ENCODE data around the gene NSUN7.

NSUN7 gene

DNA sequence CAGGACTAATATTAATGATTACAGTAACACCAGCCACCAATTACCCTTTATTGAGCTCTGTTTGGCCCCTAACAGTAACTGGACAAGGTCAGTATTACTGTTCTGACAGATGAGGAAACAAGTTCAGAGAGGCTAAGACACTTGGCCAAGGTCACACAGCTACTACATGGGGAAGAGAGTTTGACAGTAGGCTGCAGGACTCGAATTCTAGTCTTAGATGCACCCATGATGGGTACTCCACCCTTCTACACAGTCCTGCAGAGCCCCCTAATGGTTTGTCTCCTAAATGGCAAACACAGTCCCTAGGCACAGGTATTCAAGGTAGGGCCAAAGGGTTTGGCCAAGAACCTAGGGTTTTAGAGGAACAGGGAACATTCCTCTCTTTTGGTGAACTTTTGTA, 93.9 kb downstream of the NSUN7 start:
- H3K27me3 ChIP-seq (ENCODE audit: insufficient read depth, low read length, poor library complexity) = peaks cover 5% of the 10 kb centered on the region
- no peaks in the 10 kb centered on the region for H3K79me2 ChIP-seq (ENCODE audit: insufficient read depth, low read length)
- no peak overlapping the region for H3K9ac ChIP-seq (ENCODE audit: low read depth, low read length)
- H4K20me1 ChIP-seq (ENCODE audit: insufficient read depth, low read length) = no peaks in the 10 kb centered on the region
- DNase-seq = peak; percentile 36
- no peak overlapping the region for H3K4me2 ChIP-seq (ENCODE audit: insufficient read depth, low read length)
- no peak overlapping the region for H3K27ac ChIP-seq (ENCODE audit: low read length)
- ATAC-seq (ENCODE audit: insufficient read depth, low read depth) = peak; percentile 66
- no peak overlapping the region for H3K4me3 ChIP-seq (ENCODE audit: low read depth in 1 of 2, low read length in 2 of 2)
- H2AFZ ChIP-seq (ENCODE audit: low read depth, low read length) = no peak overlapping the region
- no peaks in the 10 kb centered on the region for H3K36me3 ChIP-seq (ENCODE audit: insufficient read depth, low read length)
- TF ChIP-seq CTCF (IDR thresholded peaks at IDR 0.05; ENCODE audit: borderline replicate concordance, extremely low read depth, low read length, poor library complexity, severe bottlenecking) = peak; percentile 58
- no peak for TF ChIP-seq EZH2 (IDR thresholded peaks at IDR 0.05; ENCODE audit: borderline replicate concordance, low read depth, low read length, severe bottlenecking)
- H3K4me1 ChIP-seq (ENCODE audit: insufficient read depth, low read length) = no peaks in the 10 kb centered on the region
- no peaks in the 10 kb centered on the region for H3K9me3 ChIP-seq (ENCODE audit: insufficient read depth, low read length, severe bottlenecking)

DNA sequence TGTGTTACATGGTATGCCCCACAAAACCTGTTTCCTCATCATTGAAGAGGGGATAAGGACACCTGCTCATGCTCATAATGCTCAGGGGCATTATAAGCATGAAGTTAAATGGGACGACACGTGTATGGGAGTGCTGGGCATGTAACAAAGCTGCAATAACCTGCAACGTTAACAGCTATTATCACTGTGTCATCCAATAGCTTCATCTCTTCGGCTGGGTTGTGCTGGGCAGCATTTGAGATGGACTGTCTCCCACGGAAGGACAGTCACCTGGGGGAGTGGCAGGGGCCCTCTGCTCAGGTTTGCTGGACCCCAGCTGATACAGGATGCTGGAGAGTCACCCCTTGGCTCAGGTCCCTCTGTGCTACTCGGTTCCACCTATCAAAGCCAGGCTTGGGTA, 94.5 kb downstream of the NSUN7 start:
- H3K27me3 ChIP-seq (ENCODE audit: insufficient read depth, low read length, poor library complexity) = peaks cover 5% of the 10 kb centered on the region
- H3K4me1 ChIP-seq (ENCODE audit: insufficient read depth, low read length) = no peaks in the 10 kb centered on the region
- TF ChIP-seq CTCF (IDR thresholded peaks at IDR 0.05; ENCODE audit: borderline replicate concordance, extremely low read depth, low read length, poor library complexity, severe bottlenecking) = no peak
- TF ChIP-seq EZH2 (IDR thresholded peaks at IDR 0.05; ENCODE audit: borderline replicate concordance, low read depth, low read length, severe bottlenecking) = no peak
- H3K9me3 ChIP-seq (ENCODE audit: insufficient read depth, low read length, severe bottlenecking) = no peaks in the 10 kb centered on the region
- no peaks in the 10 kb centered on the region for H3K79me2 ChIP-seq (ENCODE audit: insufficient read depth, low read length)
- no peak overlapping the region for H2AFZ ChIP-seq (ENCODE audit: low read depth, low read length)
- no peaks in the 10 kb centered on the region for H3K36me3 ChIP-seq (ENCODE audit: insufficient read depth, low read length)
- H3K27ac ChIP-seq (ENCODE audit: low read length) = no peak overlapping the region
- DNase-seq (no peak), ATAC-seq (ENCODE audit: insufficient read depth, low read depth) (no peak)
- no peak overlapping the region for H3K9ac ChIP-seq (ENCODE audit: low read depth, low read length)
- no peak overlapping the region for H3K4me2 ChIP-seq (ENCODE audit: insufficient read depth, low read length)
- H3K4me3 ChIP-seq (ENCODE audit: low read depth in 1 of 2, low read length in 2 of 2) = no peak overlapping the region
- no peaks in the 10 kb centered on the region for H4K20me1 ChIP-seq (ENCODE audit: insufficient read depth, low read length)

DNA sequence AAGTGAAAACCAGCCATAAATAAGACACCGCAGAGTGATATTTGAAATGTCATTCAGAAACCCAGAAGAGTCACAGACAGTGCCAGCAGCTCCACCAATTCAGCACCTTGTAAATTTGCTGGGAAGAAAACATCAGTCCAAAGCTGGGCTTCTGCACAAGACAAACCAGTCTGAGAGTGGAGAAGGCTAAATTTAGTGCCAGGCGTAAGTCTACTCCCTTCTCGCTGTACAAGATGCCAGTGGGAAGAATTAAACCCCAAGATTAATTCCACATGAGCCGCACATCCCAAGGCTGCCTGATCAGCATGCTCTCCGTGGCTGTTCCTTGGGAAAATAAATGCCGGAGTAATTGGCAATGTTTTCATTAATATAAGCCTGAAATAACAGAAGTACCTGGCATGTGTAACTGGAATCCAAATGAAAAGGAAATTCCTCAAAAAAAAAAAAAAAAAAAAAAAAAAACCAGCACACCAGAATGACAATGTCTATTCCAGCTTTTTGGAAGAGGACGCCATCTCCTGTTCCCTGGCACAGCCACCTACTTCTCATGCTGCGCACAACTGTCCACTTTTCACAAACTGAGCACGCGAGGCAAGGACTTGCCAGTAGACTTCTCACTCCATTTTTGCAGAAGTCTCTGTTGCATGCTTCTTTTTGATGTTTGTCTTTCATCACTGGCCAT, 95.5 kb downstream of the NSUN7 start:
- Histone ChIP-seq H3K27ac (ENCODE audit: low read length) (no peak overlapping the region), H3K4me2 (ENCODE audit: insufficient read depth, low read length) (no peak overlapping the region), H3K9me3 (ENCODE audit: insufficient read depth, low read length, severe bottlenecking) (no peaks in the 10 kb centered on the region), H3K4me1 (ENCODE audit: insufficient read depth, low read length) (no peaks in the 10 kb centered on the region), H3K4me3 (ENCODE audit: low read depth in 1 of 2, low read length in 2 of 2) (no peak overlapping the region), H3K79me2 (ENCODE audit: insufficient read depth, low read length) (no peaks in the 10 kb centered on the region), H4K20me1 (ENCODE audit: insufficient read depth, low read length) (no peaks in the 10 kb centered on the region), H3K9ac (ENCODE audit: low read depth, low read length) (no peak overlapping the region), H3K36me3 (ENCODE audit: insufficient read depth, low read length) (no peaks in the 10 kb centered on the region), H3K27me3 (ENCODE audit: insufficient read depth, low read length, poor library complexity) (peaks cover 5% of the 10 kb centered on the region), H2AFZ (ENCODE audit: low read depth, low read length) (no peak overlapping the region)
- no peak for DNase-seq
- TF ChIP-seq EZH2 (IDR thresholded peaks at IDR 0.05; ENCODE audit: borderline replicate concordance, low read depth, low read length, severe bottlenecking) = no peak
- no peak for TF ChIP-seq CTCF (IDR thresholded peaks at IDR 0.05; ENCODE audit: borderline replicate concordance, extremely low read depth, low read length, poor library complexity, severe bottlenecking)
- ATAC-seq (ENCODE audit: insufficient read depth, low read depth) = no peak
